NCI-H1092 (cell line): ENCODE measurements around the gene SETD2.

ENCODE experiments used
- DNase-seq: peaks from one replicate; lab custom pipeline; 2025; lab: John Stamatoyannopoulos, UW

Gene SETD2

DNA sequence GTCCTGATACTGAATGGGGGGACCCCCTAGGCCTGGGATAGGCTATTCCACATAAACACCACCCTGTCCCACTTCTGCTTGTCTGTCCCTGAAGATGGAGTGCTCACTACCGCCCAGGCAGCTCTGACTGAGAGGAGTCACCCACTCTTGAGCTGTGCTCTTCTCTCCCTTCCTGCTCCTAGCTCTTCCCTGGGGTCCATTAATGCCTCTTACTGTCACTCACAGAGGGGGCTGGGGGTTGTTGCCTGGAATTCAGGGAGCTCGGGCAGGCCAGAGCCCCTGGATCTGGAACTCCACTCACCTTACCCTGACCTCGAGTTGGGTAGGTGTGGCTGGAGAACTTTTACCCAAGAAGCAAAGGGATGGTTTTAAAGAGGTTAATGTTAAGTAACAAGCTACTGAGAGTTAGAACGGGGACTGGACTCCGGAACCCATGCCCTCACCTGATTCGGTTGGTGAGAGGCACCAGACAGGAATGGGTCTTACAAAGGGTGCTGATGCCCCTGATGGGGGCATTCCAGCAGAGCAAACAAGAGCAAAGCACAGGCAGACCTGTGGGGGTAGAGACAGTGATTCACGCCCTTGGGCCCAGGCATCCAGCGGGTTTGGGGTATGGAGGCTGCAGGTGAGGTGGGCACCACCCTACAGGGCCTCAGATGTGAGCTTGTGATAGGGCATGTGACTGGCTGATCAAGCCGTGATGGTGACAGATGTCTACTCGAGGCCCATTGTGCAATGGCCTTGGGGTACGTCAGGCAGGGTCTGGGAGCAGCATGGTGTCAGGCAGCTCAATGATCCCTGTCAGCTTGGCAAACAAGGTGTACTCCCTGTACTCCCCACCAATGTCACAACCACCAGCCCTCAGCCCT is 179.1 kb downstream of the SETD2 start:
- DNase-seq: no peak

DNA sequence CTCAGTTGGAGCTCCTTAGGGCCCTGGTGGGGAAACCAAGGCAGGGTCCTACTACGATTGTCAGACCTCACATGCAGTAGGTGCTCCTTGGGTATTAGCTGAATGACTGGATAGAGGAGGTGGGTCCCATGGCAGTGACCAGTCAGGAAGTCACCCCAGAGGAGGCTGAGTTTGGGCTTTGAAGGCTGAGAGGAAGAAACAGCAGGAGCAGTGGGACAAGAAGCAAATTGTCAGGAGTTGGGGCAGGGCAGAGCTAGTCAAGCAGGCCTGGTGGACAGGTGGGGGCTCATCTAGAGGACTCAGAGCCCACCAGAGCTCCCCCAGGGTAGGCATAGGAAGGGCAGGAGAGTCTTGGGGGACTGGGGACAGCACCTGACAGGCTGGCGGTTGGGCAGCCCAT is 181.4 kb downstream of the SETD2 start:
- no peak for DNase-seq

GRCh38 chr3:46981932-46982471 is 181.9 kb downstream of the SETD2 start:
- DNase-seq: no peak

- no peak for DNase-seq
Measured at GRCh38 chr3:46979958-46980497, 183.9 kb downstream of the SETD2 start.

- DNase-seq: peak; percentile 48
Measured at GRCh38 chr3:46978985-46979944, 184.6 kb downstream of the SETD2 start, which contains the start of gene NBEAL2. Gene NBEAL2, plus strand, starts transcription at chr3:46979666. Its CDS starts 196 bp downstream, at chr3:46979862.

DNA sequence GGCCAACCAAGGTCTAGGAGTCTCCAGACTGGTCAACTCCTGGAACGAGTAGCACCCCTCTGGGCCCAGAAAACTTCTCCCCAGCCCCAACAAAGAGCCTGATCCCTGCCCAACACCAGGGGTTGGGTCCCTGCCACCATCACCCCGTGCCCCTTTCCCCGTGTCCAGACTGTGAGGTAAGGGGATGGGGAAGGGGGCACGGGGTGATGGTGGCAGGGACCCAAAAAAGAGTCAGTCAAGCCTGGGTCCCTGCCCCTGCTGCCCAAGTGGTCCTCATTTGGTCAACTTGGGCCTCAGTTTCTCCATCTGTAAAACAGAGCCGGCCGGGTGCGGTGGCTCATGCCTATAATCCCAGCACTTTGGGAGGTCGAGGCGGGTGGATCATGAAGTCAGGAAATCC is 185.5 kb downstream of the SETD2 start:
- DNase-seq: no peak

- DNase-seq: no peak
Measured at GRCh38 chr3:46977811-46978195, 186.1 kb downstream of the SETD2 start.

GRCh38 chr3:46976326-46977190 is 187.4 kb downstream of the SETD2 start, which contains the start of gene CCDC12:
Gene CCDC12, minus strand, starts transcription at chr3:46976745. Its CDS starts 13 bp downstream, at chr3:46976732.
- peak; percentile 93 for DNase-seq

GRCh38 chr3:46974421-46975171 is 189.3 kb downstream of the SETD2 start:
- no peak for DNase-seq

- no peak for DNase-seq
Measured at GRCh38 chr3:46972396-46972795, 191.5 kb downstream of the SETD2 start.

GRCh38 chr3:46971742-46972141 is 192.2 kb downstream of the SETD2 start:
- no peak for DNase-seq

GRCh38 chr3:46971151-46971550 is 192.8 kb downstream of the SETD2 start:
- DNase-seq: no peak

- no peak for DNase-seq
Measured at GRCh38 chr3:46970391-46971091, 193.4 kb downstream of the SETD2 start.

GRCh38 chr3:46968783-46969428 is 195.0 kb downstream of the SETD2 start:
- DNase-seq: no peak

GRCh38 chr3:46966811-46967210 is 197.1 kb downstream of the SETD2 start:
- DNase-seq: no peak
